Calu3 (cell line): ENCODE results near the gene LRP6. TPM values are rescaled to one million over a fixed set of nuclear protein-coding genes. Genes with fewer than 3 reads are reported as not detected.

Experiments
- BruUV-seq: library from RNA; stranded (reverse); fragments of 400-500 nt; replicated peaks from 2 replicates; lab custom pipeline; 2021; lab: Mats Ljungman, UMichigan
- CTCF ChIA-PET: fragments of 300-600 bp; sonication (Branson Sonifier 250); formaldehyde crosslinking; loops from one replicate; lab custom pipeline; 2022; ENCODE audit warnings: antibody characterized with exemption; lab: Charles Lee
- DNase-seq: peaks from one replicate; pipeline ENCODE4 v3.0.0; 2022
- H3K27ac Mint-ChIP-seq: one replicate; pipeline ENCODE4 v1.8.0; 2022; ENCODE audit warnings: mixed read lengths; ENCODE audit not compliant: unreplicated experiment
- H3K27me3 Mint-ChIP-seq: one replicate; pipeline ENCODE4 v1.8.0; 2022; ENCODE audit warnings: mixed read lengths; ENCODE audit not compliant: unreplicated experiment
- H3K36me3 Mint-ChIP-seq: one replicate; pipeline ENCODE4 v1.8.0; 2022; ENCODE audit warnings: mild to moderate bottlenecking, moderate library complexity, mixed read lengths; ENCODE audit not compliant: insufficient read depth, unreplicated experiment
- H3K4me1 Mint-ChIP-seq: one replicate; pipeline ENCODE4 v1.8.0; 2022; ENCODE audit warnings: mild to moderate bottlenecking, low read depth, mixed read lengths; ENCODE audit not compliant: unreplicated experiment
- H3K4me3 Mint-ChIP-seq: one replicate; pipeline ENCODE4 v1.8.0; 2022; ENCODE audit warnings: mild to moderate bottlenecking, low read depth, moderate library complexity, mixed read lengths; ENCODE audit not compliant: unreplicated experiment
- H3K9me3 Mint-ChIP-seq: one replicate; pipeline ENCODE4 v1.8.0; 2022; ENCODE audit warnings: low read depth, mixed read lengths; ENCODE audit not compliant: unreplicated experiment
- intact Hi-C: fragments of 100-400 bp; cut with micrococcal nuclease; formaldehyde crosslinking; loops from one replicate; pipeline ENCODE4 v1.10.0; 2022; ENCODE audit not compliant: unreplicated experiment
- total RNA-seq: library from RNA; stranded (reverse); gene quantifications from 2 replicates; pipeline ENCODE4 v1.2.3, GENCODE V29; 2022
- TF ChIP-seq, protein P1 (sequence below): fragments of 200-600 bp; IDR thresholded peaks from one replicate; pipeline ENCODE4 v1.8.0; 2022; ENCODE audit warnings: antibody characterized with exemption; ENCODE audit not compliant: unreplicated experiment

The LRP6 gene
- total RNA-seq, 1 experiment from 2014 or later = 74.8 TPM

DNA sequence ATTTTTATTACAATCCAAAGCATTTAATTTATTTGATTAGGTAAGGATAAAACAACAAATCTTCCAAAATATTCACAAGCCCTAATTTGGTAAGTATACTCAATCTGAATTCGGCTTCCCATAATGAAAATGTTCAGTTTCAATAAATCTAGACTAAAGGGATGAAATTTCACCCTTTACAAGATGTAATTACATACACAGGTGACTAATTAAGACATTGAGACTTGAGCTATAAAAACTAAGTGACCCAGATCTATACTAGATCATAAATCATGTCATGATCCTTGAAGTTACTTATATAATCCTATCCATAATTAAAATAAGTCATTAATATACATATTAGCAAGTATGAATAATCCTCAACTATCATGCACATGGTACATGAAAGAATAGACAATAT, 36.6 kb downstream of the LRP6 start:
- Mint-ChIP-seq H3K27ac (no peak overlapping the region), H3K9me3 (no peaks in the 10 kb centered on the region), H3K36me3 (peaks cover 4% of the 10 kb centered on the region), H3K4me1 (peaks cover 21% of the 10 kb centered on the region), H3K27me3 (no peaks in the 10 kb centered on the region), H3K4me3 (no peak overlapping the region)
- intact Hi-C loops = no loop called here
- BruUV-seq = no TSS peak
- CTCF ChIA-PET = interaction anchor here (1.1 kb wide), 3 partner anchors 10 to 58 kb away, joined by 3 to 4 read pairs (median 3); no protein-coding TSS in a partner anchor
- no peak for DNase-seq
- TF ChIP-seq, protein P1, sequence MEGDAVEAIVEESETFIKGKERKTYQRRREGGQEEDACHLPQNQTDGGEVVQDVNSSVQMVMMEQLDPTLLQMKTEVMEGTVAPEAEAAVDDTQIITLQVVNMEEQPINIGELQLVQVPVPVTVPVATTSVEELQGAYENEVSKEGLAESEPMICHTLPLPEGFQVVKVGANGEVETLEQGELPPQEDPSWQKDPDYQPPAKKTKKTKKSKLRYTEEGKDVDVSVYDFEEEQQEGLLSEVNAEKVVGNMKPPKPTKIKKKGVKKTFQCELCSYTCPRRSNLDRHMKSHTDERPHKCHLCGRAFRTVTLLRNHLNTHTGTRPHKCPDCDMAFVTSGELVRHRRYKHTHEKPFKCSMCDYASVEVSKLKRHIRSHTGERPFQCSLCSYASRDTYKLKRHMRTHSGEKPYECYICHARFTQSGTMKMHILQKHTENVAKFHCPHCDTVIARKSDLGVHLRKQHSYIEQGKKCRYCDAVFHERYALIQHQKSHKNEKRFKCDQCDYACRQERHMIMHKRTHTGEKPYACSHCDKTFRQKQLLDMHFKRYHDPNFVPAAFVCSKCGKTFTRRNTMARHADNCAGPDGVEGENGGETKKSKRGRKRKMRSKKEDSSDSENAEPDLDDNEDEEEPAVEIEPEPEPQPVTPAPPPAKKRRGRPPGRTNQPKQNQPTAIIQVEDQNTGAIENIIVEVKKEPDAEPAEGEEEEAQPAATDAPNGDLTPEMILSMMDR = no peak

DNA sequence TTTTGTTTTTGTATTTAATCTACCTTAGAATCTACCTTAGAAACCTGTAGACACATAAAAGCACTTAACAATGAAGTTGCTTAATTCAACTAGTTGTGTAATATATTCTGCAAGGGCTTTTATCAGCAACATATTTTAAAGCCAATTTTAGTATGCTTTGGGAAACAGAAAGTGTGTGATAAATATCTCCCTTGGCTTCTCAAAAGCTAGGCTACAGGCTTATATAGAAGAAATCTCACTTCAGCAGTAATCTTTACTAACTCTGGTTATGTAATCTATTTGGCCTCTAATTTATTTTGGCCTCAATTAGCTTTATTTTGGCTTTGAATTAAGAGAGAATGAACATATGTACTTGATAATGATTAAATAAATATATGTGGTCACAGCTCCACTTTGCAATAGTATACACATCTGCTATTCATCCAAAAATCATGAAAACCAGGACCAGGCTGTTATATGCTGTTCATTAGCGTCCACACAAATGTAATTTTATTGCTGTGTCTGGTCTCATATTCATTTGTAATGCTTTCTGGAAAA, 37.2 kb downstream of the LRP6 start:
- intact Hi-C loops = no loop called here
- H3K4me1 Mint-ChIP-seq = peaks cover 24% of the 10 kb centered on the region
- no TSS peak for BruUV-seq
- no peak overlapping the region for H3K4me3 Mint-ChIP-seq
- CTCF ChIA-PET = interaction anchor here (1.1 kb wide), 3 partner anchors 9 to 58 kb away, joined by 3 to 4 read pairs (median 3); no protein-coding TSS in a partner anchor
- H3K36me3 Mint-ChIP-seq = peaks cover 4% of the 10 kb centered on the region
- H3K27ac Mint-ChIP-seq = no peak overlapping the region
- no peaks in the 10 kb centered on the region for H3K27me3 Mint-ChIP-seq
- TF ChIP-seq, protein P1 = no peak
- H3K9me3 Mint-ChIP-seq = no peaks in the 10 kb centered on the region
- DNase-seq = no peak

DNA sequence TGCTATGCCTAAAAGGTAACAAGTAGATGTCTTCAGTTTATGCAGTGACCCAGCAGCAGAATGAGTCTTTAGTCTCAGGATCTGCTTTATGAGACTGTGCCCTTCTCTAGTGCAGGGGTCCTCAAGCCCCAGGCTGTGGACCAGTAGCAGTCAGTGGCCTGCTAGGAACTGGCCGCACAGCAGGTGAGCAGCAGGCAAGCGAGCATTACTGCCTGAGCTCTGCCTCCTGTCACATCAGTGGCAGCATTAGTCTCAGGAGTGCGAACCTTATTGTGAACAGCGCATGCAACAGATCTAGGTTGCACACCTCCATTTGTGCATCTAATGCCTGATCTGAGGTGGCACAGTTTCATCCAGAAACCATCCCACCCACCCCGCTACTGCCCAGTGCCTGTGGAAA, 38.4 kb downstream of the LRP6 start:
- TF ChIP-seq, protein P1 = no peak
- H3K27me3 Mint-ChIP-seq = no peaks in the 10 kb centered on the region
- H3K4me1 Mint-ChIP-seq = peaks cover 36% of the 10 kb centered on the region
- no peaks in the 10 kb centered on the region for H3K9me3 Mint-ChIP-seq
- intact Hi-C loops = no loop called here
- no peak for DNase-seq
- H3K4me3 Mint-ChIP-seq = no peak overlapping the region
- CTCF ChIA-PET = interaction anchor here (0.5 kb wide), 1 partner anchor 83 kb away, joined by 4 read pairs; no protein-coding TSS in a partner anchor
- no TSS peak for BruUV-seq
- no peak overlapping the region for H3K27ac Mint-ChIP-seq
- H3K36me3 Mint-ChIP-seq = no peaks in the 10 kb centered on the region

DNA sequence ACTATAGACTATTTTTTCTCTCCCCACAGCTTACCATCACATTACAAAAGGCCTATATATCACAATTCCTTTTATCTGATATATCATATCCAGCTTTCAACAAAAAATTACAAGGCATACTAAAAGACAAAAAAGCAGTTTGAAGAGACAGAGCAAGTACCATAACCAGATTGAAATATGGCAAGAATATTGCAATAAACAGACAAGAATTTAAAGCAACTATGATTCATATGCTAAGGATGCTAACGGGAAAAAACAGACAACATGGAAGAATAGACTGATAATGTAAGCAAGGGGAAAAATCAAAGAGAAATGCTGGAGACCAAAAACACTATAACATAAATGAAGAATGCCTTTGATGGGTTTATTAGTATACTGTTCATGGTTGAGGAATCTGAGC, 40.7 kb downstream of the LRP6 start:
- Mint-ChIP-seq H3K27me3 (no peaks in the 10 kb centered on the region), H3K27ac (no peak overlapping the region), H3K9me3 (no peaks in the 10 kb centered on the region), H3K4me1 (peaks cover 32% of the 10 kb centered on the region), H3K4me3 (no peak overlapping the region), H3K36me3 (no peaks in the 10 kb centered on the region)
- TF ChIP-seq, protein P1 = no peak
- intact Hi-C loops = no loop called here
- CTCF ChIA-PET = no interaction called here
- BruUV-seq = no TSS peak
- no peak for DNase-seq
